Esophagus muscularis mucosa (tissue), 4 donors: Measurements from ENCODE around the gene FAM47E. TPM values are rescaled to one million over a fixed set of nuclear protein-coding genes. Genes with fewer than 3 reads are reported as not detected.

Source experiments
- DNase-seq: peaks from one replicate; pipeline ENCODE4 v3.0.0-alpha.2; 2017; ENCODE audit errors: extremely low spot score
- H3K27ac ChIP-seq, 4 donors: fragments of 200-600 bp; sonication (generic); replicated peaks in 1 of 4; 1 replicate in 3 of 4; 2 replicates in 1 of 4; pipeline ENCODE4 v1.5.1; 2016 to 2019; ENCODE audit warnings: mild to moderate bottlenecking in 1 of 4
- H3K27me3 ChIP-seq, 4 donors: fragments of 200-600 bp; sonication (generic); one replicate each; pipeline versions ENCODE4 v1.5.1 to v1.6.0; 2016 to 2019
- H3K36me3 ChIP-seq, 4 donors: fragments of 200-600 bp; sonication (generic); one replicate each; pipeline ENCODE4 v1.5.1; 2016 to 2019
- H3K4me1 ChIP-seq, 4 donors: fragments of 200-600 bp; sonication (generic); one replicate each; pipeline ENCODE4 v1.5.1; 2016 to 2019
- H3K4me3 ChIP-seq, 4 donors: fragments of 200-600 bp; sonication (generic); 1 replicate in 2 of 4; 2 replicates in 2 of 4; pipeline ENCODE4 v1.5.1; 2016 to 2019; ENCODE audit warnings: mild to moderate bottlenecking in 4 of 4, moderate library complexity in 1 of 4
- H3K9me3 ChIP-seq, 4 donors: fragments of 200-600 bp; sonication (generic); 1 replicate in 3 of 4; 2 replicates in 1 of 4; pipeline ENCODE4 v1.5.1; 2016 to 2019
- EP300 ChIP-seq: sonication (generic); formaldehyde crosslinking; IDR thresholded peaks from one replicate; pipeline ENCODE4 v1.6.1; 2017; ENCODE audit warnings: antibody characterized with exemption
- POLR2A ChIP-seq: fragments of 450-650 bp; IDR thresholded peaks from one replicate; pipeline ENCODE4 v1.6.1; 2017; ENCODE audit warnings: antibody characterized with exemption, moderate library complexity, mild to moderate bottlenecking, low read depth
- POLR2AphosphoS5 ChIP-seq, 2 donors: sonication (generic); formaldehyde crosslinking; IDR thresholded peaks; one replicate each; pipeline ENCODE4 v1.6.1; 2017; ENCODE audit warnings: antibody characterized with exemption in 2 of 2
- WGBS: methylation state at CpG from one replicate; pipeline ENCODE4 v1.1.5; 2018; 5-methylcytosine and 5-hydroxymethylcytosine counted together
- intact Hi-C: fragments of 100-400 bp; cut with DNase I; formaldehyde crosslinking; loops from one replicate; pipeline ENCODE4 v1.15.1; 2023
- total RNA-seq, 4 donors: library from RNA; depleted of rRNA; stranded (reverse); fragments of >200 nt; gene quantifications; one replicate each; pipeline versions ENCODE4 v1.1.0 to v1.2.1, GENCODE V29; 2016
- TF ChIP-seq, protein P1 (sequence below), 3 experiments: fragments of 200-600 bp in 2 of 3; fragments of 450-650 bp in 1 of 3; sonication (generic) in 2 of 3; IDR thresholded peaks; one replicate each; pipeline ENCODE4 v1.5.1; 2017 to 2019; ENCODE audit warnings: antibody characterized with exemption in 3 of 3, mild to moderate bottlenecking in 2 of 3, moderate library complexity in 1 of 3

FAM47E gene
- total RNA-seq, 4 donors from 2014 or later = 2.0 to 2.2 (median 2.1) TPM

DNA sequence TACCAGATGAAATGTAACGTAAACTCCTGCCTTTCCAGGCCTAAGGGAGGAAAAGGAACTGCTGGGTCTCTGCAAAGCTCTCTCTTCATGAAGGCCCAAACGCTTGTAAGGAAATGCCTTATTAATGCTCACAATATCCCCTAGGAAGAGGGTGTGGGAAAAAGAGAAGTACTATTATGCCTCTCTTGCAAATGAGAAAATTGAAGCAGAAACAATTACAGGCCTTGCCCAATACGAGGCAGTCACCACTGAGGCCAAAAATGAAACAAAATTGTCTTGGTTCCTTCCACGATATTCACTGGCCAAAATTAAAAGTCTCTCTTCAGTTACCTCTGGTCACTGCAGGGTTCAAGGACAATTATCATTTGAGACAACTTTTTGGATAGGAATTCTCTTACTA lies 41.1 kb upstream of the FAM47E start:
- H3K27me3 ChIP-seq = no peaks in the 10 kb centered on the region
- peak overlapping the region; percentile 95 to 99 (median 98) for H3K27ac ChIP-seq
- H3K4me1 ChIP-seq = peaks cover 82 to 91% (median 88%) of the 10 kb centered on the region in 4 donors
- no peak for TF ChIP-seq POLR2A
- TF ChIP-seq, protein P1, sequence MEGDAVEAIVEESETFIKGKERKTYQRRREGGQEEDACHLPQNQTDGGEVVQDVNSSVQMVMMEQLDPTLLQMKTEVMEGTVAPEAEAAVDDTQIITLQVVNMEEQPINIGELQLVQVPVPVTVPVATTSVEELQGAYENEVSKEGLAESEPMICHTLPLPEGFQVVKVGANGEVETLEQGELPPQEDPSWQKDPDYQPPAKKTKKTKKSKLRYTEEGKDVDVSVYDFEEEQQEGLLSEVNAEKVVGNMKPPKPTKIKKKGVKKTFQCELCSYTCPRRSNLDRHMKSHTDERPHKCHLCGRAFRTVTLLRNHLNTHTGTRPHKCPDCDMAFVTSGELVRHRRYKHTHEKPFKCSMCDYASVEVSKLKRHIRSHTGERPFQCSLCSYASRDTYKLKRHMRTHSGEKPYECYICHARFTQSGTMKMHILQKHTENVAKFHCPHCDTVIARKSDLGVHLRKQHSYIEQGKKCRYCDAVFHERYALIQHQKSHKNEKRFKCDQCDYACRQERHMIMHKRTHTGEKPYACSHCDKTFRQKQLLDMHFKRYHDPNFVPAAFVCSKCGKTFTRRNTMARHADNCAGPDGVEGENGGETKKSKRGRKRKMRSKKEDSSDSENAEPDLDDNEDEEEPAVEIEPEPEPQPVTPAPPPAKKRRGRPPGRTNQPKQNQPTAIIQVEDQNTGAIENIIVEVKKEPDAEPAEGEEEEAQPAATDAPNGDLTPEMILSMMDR (IDR thresholded peaks at IDR 0.05) = no peak
- no peak for TF ChIP-seq EP300
- no peak for TF ChIP-seq POLR2AphosphoS5 (IDR thresholded peaks at IDR 0.05)
- no peaks in the 10 kb centered on the region for H3K36me3 ChIP-seq
- intact Hi-C loops = no loop called here
- WGBS = 20% methylated on average over 4 of the region's 4 CpGs
- DNase-seq = peak; percentile 77
- H3K9me3 ChIP-seq = no peaks in the 10 kb centered on the region
- peak overlapping the region; percentile 78 to 96 (median 88) for H3K4me3 ChIP-seq

DNA sequence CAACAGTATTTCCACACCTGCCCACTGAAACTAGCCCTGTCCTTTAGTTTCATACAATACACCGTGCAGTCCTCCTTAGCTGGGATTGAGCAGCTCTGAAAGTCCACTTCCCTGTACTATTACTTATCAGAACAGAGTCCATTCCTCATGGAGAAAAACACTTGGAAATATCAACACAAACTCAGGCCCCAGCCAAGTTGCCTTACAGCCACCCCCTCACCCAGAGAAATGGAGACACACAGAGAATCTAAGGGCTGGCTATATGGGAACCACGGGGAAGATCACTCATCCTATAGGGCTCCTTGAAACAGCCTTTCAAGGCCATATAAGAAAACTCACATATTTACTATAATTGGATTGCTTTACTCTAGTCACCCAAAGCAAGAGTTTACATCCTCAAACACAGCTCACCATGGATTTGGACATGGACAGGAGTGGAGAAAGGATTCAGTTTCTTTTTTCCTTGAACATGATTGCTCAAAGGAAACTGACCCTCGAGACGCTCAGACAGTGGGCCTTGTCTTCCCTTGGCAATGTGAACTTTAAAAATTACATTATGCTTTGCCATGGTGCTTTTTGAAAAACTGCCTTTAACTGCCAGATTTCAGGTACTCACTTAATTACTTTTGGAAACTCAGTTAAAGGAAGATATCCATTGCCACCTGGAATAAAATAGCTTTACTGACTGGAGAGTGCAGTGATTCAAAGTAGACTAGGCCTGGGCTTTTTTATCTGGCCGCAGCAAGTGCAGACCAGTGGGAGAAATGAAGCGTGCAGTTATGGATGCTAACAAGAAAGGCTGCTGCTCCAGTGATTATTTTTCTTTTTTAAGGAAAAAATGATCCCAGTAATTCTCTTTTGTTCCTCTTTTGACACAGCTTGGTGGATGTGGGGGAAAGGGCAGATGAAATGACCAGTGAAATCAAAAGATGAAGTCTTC lies 39.5 kb upstream of the FAM47E start:
- peak; percentile 53 for DNase-seq
- WGBS = 39% methylated on average over 6 of the region's 6 CpGs
- H3K4me1 ChIP-seq = peaks cover 72 to 77% (median 73%) of the 10 kb centered on the region in 4 donors
- peak overlapping the region; percentile 78 to 96 (median 88) for H3K4me3 ChIP-seq
- intact Hi-C loops = no loop called here
- TF ChIP-seq POLR2A (no peak), EP300 (no peak), POLR2AphosphoS5 (IDR thresholded peaks at IDR 0.05) (no peak)
- TF ChIP-seq, protein P1 (IDR thresholded peaks at IDR 0.05) = no peak
- H3K27me3 ChIP-seq = no peaks in the 10 kb centered on the region
- H3K36me3 ChIP-seq = no peaks in the 10 kb centered on the region
- no peaks in the 10 kb centered on the region for H3K9me3 ChIP-seq
- H3K27ac ChIP-seq = peak overlapping the region; percentile 95 to 99 (median 98)

GRCh38 chr4:76212851-76213414 lies 38.6 kb upstream of the FAM47E start:
- Histone ChIP-seq H3K4me3 (peak overlapping the region; percentile 78 to 96 (median 88)), H3K27me3 (no peaks in the 10 kb centered on the region), H3K27ac (peak overlapping the region; percentile 95 to 99 (median 98)), H3K9me3 (no peaks in the 10 kb centered on the region), H3K4me1 (peaks cover 64 to 68% (median 66%) of the 10 kb centered on the region in 4 donors), H3K36me3 (no peaks in the 10 kb centered on the region)
- TF ChIP-seq POLR2A (no peak), POLR2AphosphoS5 (IDR thresholded peaks at IDR 0.05) (no peak), EP300 (no peak)
- TF ChIP-seq, protein P1 (IDR thresholded peaks at IDR 0.05) = no peak
- DNase-seq = peak; percentile 92
- 3% methylated on average over 13 of the region's 14 CpGs for WGBS
- intact Hi-C loops = no loop called here

DNA sequence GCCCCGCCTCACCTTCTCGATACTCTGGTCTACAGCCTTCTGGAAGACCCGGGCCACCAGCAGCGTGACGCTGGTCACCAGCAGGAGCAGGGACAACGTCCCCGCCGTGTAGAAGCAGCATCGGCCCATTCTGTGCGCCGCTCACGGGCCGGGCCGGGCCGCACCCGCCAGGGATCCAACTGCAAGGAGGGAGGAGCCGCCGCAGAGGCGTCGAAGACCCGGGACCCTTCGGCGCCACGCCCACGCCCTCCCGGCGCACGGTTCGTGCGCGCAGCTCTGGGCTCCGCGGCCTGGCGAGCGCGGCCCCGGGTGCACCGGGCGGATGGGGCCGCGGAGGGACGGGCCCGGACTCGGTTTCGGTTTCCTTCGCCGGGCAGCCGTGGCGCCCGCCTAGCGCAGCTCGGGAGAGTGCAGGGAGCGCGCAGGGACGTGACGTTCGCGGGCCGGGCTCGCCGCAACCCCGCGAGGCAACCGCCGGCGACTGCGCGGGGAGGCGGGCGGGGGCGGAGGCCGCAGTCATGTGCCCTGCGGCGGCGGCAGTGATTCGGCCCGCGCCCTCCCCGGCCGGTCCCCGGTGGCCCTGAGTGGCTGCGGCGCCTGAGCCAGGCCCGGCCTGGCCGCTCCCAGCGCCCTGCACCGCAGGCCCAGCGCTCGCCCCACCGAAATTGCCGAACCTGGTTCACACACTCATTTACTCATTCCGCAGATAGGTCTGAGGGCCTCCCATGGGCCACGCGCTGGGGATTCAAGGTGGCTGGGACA lies 37.9 kb upstream of the FAM47E start, which contains the start of gene SCARB2:
SCARB2 (minus strand) TSS at position 410 of the 762 bp plus-strand sequence; CDS start at position 129, 281 bp downstream.
- TF ChIP-seq, protein P1 (IDR thresholded peaks at IDR 0.05) = no peak
- peak; percentile 78 to 91 for TF ChIP-seq POLR2AphosphoS5 (IDR thresholded peaks at IDR 0.05)
- TF ChIP-seq POLR2A = peak; percentile 83
- no peak for TF ChIP-seq EP300
- peak within 1 kb of the TSS; percentile 95 to 99 (median 98) for H3K27ac ChIP-seq
- H3K36me3 ChIP-seq = no peaks in the 10 kb centered on the region
- DNase-seq = peak; percentile 93
- 1% methylated on average over 32 of the region's 94 CpGs for WGBS
- peaks cover 58 to 62% (median 61%) of the 10 kb centered on the region in 4 donors for H3K4me1 ChIP-seq
- H3K27me3 ChIP-seq = no peaks in the 10 kb centered on the region
- intact Hi-C loops = no loop called here
- peak within 1 kb of the TSS; percentile 78 to 96 (median 88) for H3K4me3 ChIP-seq
- H3K9me3 ChIP-seq = no peaks in the 10 kb centered on the region
